Skeletal muscle tissue (tissue), 4 donors: ENCODE results near the gene SP9. TPM values are rescaled to one million over a fixed set of nuclear protein-coding genes. Genes with fewer than 3 reads are reported as not detected.

ENCODE experiments used
- H3K27ac ChIP-seq: one replicate; pipeline ENCODE4 v1.7.0; 2013; ENCODE audit warnings: mild to moderate bottlenecking, low read depth, low read length, inconsistent platforms
- H3K27me3 ChIP-seq, 3 donors: one replicate each; pipeline ENCODE4 v1.7.0; 2013; ENCODE audit warnings: low read length in 3 of 3; ENCODE audit not compliant: control insufficient read depth in 3 of 3, insufficient read depth in 3 of 3
- H3K36me3 ChIP-seq, 3 donors: one replicate each; pipeline ENCODE4 v1.7.0; 2013; ENCODE audit warnings: low read length in 3 of 3; ENCODE audit not compliant: control insufficient read depth in 3 of 3, insufficient read depth in 3 of 3
- H3K4me1 ChIP-seq, 3 donors: one replicate each; pipeline ENCODE4 v1.7.0; 2013; ENCODE audit warnings: low read length in 3 of 3, mild to moderate bottlenecking in 3 of 3; ENCODE audit not compliant: control insufficient read depth in 3 of 3, insufficient read depth in 3 of 3
- H3K4me3 ChIP-seq, 3 donors: one replicate each; pipeline ENCODE4 v1.7.0; 2013; ENCODE audit warnings: low read length in 3 of 3
- H3K9ac ChIP-seq, 3 donors: one replicate each; pipeline ENCODE4 v1.7.0; 2013; ENCODE audit warnings: low read length in 3 of 3, mild to moderate bottlenecking in 3 of 3, moderate library complexity in 2 of 3, low read depth in 1 of 3
- H3K9me3 ChIP-seq, 3 donors: one replicate each; pipeline ENCODE4 v1.7.0; 2013; ENCODE audit warnings: low read length in 3 of 3; ENCODE audit not compliant: control insufficient read depth in 3 of 3
- total RNA-seq: library from RNA; depleted of rRNA; stranded (reverse); fragments of >200 nt; gene quantifications from one replicate; pipeline ENCODE4 v1.2.3, GENCODE V29; 2014
- donor health status: Osteomylitis.

The SP9 gene
- total RNA-seq, 1 donor from 2014 or later: not detected

DNA sequence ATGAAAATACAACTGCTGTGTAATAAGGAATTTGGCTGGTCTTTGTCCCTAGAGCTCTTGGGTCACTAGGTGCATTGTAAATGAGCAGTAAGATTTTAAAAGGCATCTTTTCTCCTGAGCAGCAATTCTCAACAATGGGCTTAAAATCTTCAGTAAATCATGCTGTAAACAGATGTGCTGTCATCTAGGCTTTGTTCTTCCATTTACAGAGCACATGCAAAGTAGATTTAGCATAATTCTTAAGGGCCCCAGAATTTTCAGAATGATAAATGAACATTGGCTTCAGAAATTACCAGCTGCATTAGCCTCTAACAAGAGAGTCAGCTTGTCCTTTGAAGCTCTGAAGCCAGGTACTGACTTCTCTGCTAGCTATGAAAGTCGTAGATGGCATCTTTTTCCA is 33.9 kb downstream of the SP9 start:
- Histone ChIP-seq H3K9me3 (no peaks in the 10 kb centered on the region), H3K4me3 (no peak overlapping the region), H3K27ac (no peak overlapping the region), H3K4me1 (no peaks in the 10 kb centered on the region), H3K36me3 (peaks cover 4 to 35% (median 31%) of the 10 kb centered on the region in 3 donors), H3K27me3 (no peaks in the 10 kb centered on the region), H3K9ac (no peak overlapping the region)

DNA sequence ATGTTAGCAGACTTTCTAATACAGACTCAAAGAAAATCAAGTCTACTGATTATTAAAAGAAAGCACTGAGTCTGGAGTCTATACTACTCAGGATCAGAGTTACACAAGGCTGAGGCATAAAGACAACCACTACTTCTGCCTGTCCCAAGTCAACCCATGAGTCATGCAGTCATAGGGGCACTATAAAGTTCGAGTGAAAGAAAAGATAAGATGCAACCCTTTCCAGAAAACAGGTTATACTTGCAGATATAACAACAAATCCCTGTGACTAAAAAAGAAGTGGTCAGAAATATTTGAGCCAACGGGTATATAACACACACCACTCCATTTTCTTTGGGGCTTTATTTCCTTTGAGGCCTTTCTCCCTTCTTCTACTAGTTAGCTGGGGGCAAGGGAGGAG is 42.2 kb downstream of the SP9 start:
- H3K4me3 ChIP-seq: no peak overlapping the region
- H3K36me3 ChIP-seq: peaks cover 16 to 61% (median 52%) of the 10 kb centered on the region in 3 donors
- H3K27ac ChIP-seq: no peak overlapping the region
- no peaks in the 10 kb centered on the region for H3K9me3 ChIP-seq
- no peaks in the 10 kb centered on the region for H3K27me3 ChIP-seq
- H3K4me1 ChIP-seq: no peaks in the 10 kb centered on the region
- H3K9ac ChIP-seq: no peak overlapping the region

DNA sequence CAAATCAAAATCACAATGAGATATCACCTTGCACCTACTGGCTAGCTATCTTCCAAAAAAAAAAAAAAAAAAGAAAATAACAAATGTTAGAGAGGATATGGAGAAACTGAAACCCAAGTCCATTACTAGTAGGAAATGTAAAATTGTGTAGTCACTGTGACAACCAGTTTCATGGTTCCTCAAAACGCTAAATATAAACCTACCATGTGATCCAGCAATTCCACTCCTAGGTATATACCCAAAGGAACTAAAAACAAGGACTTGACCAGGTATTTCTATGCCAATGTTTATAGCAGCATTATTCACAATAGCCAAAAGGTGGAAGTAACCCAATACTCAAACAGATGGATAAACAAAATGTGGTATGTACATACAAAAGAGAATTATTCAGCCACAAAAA is 49.0 kb downstream of the SP9 start:
- no peak overlapping the region for H3K27ac ChIP-seq
- H3K9me3 ChIP-seq: no peaks in the 10 kb centered on the region
- H3K9ac ChIP-seq: no peak overlapping the region
- peaks cover 15 to 46% (median 24%) of the 10 kb centered on the region in 3 donors for H3K36me3 ChIP-seq
- no peaks in the 10 kb centered on the region for H3K27me3 ChIP-seq
- no peaks in the 10 kb centered on the region for H3K4me1 ChIP-seq
- no peak overlapping the region for H3K4me3 ChIP-seq

DNA sequence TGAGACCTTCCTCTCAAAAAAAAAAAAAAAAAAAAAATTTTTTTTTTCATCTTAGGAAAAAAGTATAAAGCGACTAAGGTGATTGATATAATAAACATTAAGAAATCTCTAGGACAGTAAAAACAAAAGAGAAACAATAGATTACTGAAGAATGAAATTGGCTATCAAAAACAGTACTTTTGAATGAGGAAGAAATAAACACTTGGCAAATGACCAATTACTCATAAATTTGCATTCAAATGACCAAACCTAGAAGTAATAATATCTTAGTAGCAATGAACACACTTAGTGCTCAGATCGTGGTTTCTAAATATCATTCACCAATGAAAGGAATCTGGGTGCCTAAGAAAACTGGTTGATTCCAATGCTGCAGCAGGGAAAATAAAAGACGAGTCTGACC is 50.4 kb downstream of the SP9 start:
- no peak overlapping the region for H3K4me3 ChIP-seq
- H3K9ac ChIP-seq: no peak overlapping the region
- peaks cover 16 to 42% (median 21%) of the 10 kb centered on the region in 3 donors for H3K36me3 ChIP-seq
- H3K27me3 ChIP-seq: no peaks in the 10 kb centered on the region
- no peak overlapping the region for H3K27ac ChIP-seq
- no peaks in the 10 kb centered on the region for H3K4me1 ChIP-seq
- H3K9me3 ChIP-seq: no peaks in the 10 kb centered on the region

Other genes starting within 250 kb of the SP9 start
- gene OLA1, start 86.4 kb upstream of the SP9 start, total RNA-seq: 90.3 TPM
- gene SCRN3, start 60.8 kb downstream of the SP9 start, total RNA-seq: 14.6 TPM
- gene GPR155, start 152.1 kb downstream of the SP9 start, total RNA-seq: 3.1 TPM